ENCODE data around the gene ADH6.
"Not testable (repeated sequence)": the region's sequence is repeated elsewhere in the genome, so short reads cannot be mapped to it uniquely, and the experiment has no call there.

Gene ADH6

GRCh38 chr4:99190336-99190735 lies 28.7 kb downstream of the ADH6 start:
- no peak for DNase-seq (ENCODE audit: low read depth in 2 of 2)

DNA sequence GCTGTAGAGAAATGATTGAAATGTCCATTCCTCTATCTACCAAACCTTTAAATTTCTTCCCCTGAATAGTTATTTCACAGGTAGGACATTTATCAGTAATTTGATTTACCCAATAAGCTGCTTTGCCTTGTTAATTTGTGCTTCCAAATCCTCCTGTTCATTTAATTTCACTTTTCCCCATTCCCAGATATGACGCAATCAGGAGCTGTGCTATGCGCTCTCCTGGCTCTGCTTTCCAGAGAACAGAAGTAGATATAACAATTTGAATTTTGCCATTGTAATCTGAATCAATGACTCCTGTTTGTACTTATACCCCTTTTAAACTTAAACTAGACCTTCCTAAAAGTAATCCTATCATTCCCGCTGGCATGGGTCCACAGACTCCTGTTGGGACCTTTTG lies 29.1 kb downstream of the ADH6 start:
- DNase-seq (ENCODE audit: low read depth in 2 of 2) = not testable (repeated sequence)

DNA sequence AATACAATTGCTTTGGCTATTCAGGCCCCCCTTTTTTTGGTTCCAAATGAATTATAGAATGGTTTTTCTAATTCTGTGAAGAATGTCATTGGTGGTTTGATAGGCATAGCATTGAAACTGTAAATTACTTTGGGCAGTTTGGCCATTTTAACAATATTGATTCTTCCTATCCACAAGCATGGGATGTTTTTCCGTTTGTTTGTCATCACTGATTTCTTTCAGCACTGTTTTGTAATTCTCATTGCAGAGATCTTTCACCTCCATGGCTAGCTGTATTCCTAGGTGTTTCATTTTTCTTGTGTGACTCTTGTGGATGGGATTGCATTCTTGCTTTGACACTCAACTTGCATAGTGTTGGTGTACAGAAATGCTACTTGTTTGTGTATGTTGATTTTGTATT lies 33.0 kb downstream of the ADH6 start:
- no peak for DNase-seq (ENCODE audit: low read depth in 2 of 2)

GRCh38 chr4:99185581-99185980 lies 33.5 kb downstream of the ADH6 start:
- DNase-seq (ENCODE audit: low read depth in 2 of 2) = no peak

GRCh38 chr4:99180382-99181070 lies 38.5 kb downstream of the ADH6 start:
- DNase-seq (ENCODE audit: low read depth in 2 of 2) = no peak

- DNase-seq (ENCODE audit: low read depth in 2 of 2) = no peak
These were observed 39.4 kb downstream of the ADH6 start for GRCh38 chr4:99179626-99180025.

DNA sequence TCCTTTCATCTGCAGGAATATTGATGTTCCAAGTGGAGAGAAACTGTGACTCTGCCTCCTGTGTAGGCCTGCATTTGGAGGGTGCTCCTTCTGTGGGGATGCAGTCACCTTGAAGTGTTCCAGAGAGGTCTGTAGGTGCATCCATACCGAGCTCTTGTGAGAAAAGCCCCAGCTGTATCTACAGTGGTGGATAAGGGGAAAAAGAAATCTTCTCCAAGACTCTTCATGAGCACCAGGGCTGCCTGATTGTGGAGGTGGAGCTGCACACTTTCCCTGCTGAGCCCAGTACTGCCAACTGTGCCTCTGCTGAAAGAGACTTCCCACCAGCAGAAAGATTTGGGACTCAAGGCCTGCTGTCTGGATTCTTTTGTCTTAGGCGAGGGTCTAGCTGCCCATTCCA lies 39.9 kb downstream of the ADH6 start:
- DNase-seq (ENCODE audit: low read depth in 2 of 2) = no peak

DNA sequence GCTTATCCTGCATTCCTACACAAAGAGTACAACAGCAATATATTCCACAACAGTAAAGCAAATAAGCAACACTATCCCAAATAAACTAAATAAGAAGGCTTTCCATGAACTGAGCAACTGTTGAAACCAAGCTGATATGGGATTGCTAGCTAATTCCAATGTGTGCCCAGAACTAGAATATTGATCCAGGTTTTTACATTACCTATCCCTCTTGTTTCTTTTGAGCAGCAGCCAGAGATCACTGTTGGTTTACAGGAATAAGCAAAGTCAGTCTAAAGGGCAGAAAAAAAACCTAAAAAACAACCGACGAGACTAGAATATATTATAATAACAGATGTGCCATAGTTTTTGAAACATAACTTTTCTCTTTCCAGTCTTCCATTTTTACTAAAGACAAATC lies 52.5 kb downstream of the ADH6 start:
- DNase-seq (ENCODE audit: low read depth in 2 of 2) = no peak

GRCh38 chr4:99165978-99166377 lies 53.1 kb downstream of the ADH6 start:
- no peak for DNase-seq (ENCODE audit: low read depth in 2 of 2)

- no peak for DNase-seq (ENCODE audit: low read depth in 2 of 2)
These were observed 57.5 kb downstream of the ADH6 start for GRCh38 chr4:99161373-99162099.

- DNase-seq (ENCODE audit: low read depth in 2 of 2) = no peak
These were observed 59.3 kb downstream of the ADH6 start for GRCh38 chr4:99159699-99160098.

DNA sequence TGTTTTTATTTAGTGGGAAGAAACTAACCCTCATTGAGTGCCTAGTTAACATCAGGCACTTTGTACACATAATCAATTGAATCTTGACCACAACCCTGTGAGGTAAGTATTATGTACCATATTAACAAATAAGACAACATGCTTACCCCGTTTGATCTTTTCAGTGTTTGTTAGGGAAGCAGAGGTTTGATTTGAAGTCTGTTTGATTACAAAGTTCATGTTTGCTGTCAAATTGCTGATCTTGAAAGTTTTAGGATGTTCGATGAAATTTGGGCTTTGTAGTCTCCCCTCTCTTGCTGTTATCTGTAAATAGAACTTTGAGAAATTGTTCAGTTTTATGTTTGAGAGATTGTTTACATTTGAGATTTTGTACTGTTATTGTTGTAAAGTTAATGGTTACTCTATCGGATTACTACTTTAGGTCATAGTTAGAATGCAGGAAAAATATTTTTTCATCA lies 61.5 kb downstream of the ADH6 start:
- no peak for DNase-seq (ENCODE audit: low read depth in 2 of 2)

GRCh38 chr4:99156992-99157391 lies 62.1 kb downstream of the ADH6 start:
- no peak for DNase-seq (ENCODE audit: low read depth in 2 of 2)

DNA sequence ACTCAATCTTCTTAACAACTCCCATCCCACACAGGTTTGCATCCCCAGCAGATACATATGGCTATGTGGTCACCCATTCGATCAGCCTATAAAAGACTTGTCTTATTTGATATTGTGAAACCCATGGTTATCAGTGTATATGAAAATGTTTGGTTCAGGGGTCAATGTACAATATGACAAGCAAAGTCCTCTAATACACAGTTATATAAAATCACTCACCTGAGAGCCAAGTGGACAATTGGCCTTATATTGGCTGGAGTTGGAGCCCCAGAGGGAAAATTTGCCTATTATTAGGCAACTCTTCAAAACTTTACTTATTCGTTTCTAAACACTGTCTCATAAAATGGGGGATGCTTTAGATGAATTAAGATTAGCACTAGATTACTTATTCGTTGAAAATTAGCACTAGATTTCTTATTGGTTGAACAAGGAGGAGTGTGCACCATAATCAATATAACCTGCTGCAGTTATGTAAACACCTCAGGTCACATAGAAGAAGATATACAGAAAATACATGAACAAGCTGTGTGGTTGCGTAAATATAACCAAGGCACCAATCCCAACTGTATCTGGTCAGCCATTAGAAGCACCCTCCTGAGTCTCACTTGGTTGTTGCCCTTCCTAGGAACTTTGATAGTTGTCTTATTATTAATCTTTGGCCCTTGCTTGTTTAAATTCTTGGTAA lies 64.2 kb downstream of the ADH6 start:
- no peak for DNase-seq (ENCODE audit: low read depth in 2 of 2)
